ENCODE results near the gene ARHGEF2.
A peak's percentile ranks its signal among the peaks of the same experiment; 100 is the strongest.

ARHGEF2 gene

GRCh38 chr1:155976913-155977689 is 1.2 kb downstream of the ARHGEF2 start:
- Histone ChIP-seq H3K36me3 (ENCODE audit: control insufficient read depth, insufficient read depth, low read length, severe bottlenecking) (peaks cover 19% of the 10 kb centered on the region), H3K4me1 (ENCODE audit: control insufficient read depth, insufficient read depth, low read length) (peaks cover 61% of the 10 kb centered on the region), H3K27me3 (replicated peaks; ENCODE audit: control insufficient read depth, insufficient read depth, low read length) (no peaks in the 10 kb centered on the region), H3K9me3 (ENCODE audit: control insufficient read depth, low read length) (no peaks in the 10 kb centered on the region), H3K4me3 (ENCODE audit: low read length) (peak overlapping the region; percentile 88), H3K9ac (ENCODE audit: low read length) (peak overlapping the region; percentile 97)
- DNase-seq (ENCODE audit: low read depth) = no peak

DNA sequence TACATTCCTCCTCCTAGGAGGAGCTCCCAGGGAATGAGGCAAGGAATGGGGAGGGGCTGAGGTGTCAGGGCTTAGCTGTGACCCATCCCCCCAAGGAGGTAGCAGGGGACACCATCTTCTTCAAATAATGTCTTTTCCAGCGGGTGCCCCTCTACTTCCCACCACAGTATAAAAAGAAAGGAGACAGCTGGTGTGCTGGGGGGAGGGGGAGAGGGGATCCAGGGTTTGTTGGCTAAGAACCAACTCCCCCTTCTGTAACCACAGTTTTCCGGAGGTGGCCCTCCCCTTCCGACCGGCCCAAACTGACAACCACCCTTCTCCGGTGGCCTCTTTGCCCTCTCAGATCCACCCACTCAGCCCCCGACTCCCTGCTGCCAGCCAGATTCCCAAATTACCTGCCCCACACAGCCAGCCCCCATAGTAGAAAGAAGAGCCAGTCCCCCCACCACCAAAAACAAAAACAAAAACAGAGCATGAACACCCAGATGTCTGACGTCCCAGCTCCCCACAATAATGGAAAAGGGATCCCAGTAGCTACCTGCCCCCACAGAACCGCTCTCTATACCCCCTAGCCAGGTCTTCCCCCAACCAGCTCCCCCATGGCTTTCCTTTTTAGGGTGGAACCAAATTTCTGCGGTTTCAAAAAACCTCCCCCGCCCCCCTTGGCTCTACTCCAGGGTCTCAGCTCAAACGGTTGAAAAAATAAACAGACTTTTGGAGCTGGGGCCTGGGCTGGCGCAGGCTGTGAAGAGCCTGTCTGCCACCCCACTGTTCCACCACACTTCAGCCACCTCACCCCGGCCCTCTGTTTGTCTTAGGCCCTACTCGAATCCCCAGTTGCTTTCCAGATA is 2.1 kb downstream of the ARHGEF2 start:
- no peaks in the 10 kb centered on the region for H3K9me3 ChIP-seq (ENCODE audit: control insufficient read depth, low read length)
- DNase-seq (ENCODE audit: low read depth) = peak; percentile 88
- H3K9ac ChIP-seq (ENCODE audit: low read length) = peak overlapping the region; percentile 97
- peaks cover 56% of the 10 kb centered on the region for H3K4me1 ChIP-seq (ENCODE audit: control insufficient read depth, insufficient read depth, low read length)
- H3K4me3 ChIP-seq (ENCODE audit: low read length) = peak overlapping the region; percentile 88
- H3K36me3 ChIP-seq (ENCODE audit: control insufficient read depth, insufficient read depth, low read length, severe bottlenecking) = peaks cover 19% of the 10 kb centered on the region
- no peaks in the 10 kb centered on the region for H3K27me3 ChIP-seq (replicated peaks; ENCODE audit: control insufficient read depth, insufficient read depth, low read length)

DNA sequence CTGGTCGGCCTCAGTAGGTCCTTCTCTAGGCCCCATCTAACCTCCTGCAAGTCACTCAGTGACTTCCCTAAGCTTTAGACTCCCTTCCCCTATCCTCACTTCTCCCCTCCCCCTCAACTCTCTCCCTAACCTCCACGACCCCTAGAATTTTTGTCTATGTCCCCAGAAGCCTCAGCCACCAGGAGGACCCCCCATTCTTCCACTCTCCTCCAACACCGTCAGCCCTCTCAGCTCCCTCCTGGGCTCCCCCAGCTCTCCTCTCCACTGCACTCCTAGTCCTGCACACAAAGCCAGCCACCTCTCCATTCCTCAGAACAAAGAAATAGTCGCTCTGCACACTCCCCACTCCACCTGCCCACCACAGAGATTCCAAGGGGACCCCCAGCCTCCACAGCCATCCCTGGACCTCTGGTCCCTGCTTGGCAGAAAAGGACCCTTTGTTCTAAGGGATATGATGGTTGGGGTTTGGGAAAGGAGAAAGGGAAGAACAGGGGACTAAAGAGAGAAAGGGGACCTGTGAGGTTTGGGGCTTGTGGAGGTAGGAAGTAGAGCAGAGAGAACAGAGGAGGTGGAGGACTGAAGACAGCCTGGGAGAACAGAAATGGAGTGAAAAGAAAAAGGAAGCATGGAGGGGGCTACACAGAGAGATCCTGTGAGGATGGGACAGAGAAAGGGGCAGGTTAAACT is 2.8 kb downstream of the ARHGEF2 start:
- Histone ChIP-seq H3K9me3 (ENCODE audit: control insufficient read depth, low read length) (no peaks in the 10 kb centered on the region), H3K4me1 (ENCODE audit: control insufficient read depth, insufficient read depth, low read length) (peaks cover 55% of the 10 kb centered on the region), H3K4me3 (ENCODE audit: low read length) (peak overlapping the region; percentile 88), H3K9ac (ENCODE audit: low read length) (peak overlapping the region; percentile 97), H3K27me3 (replicated peaks; ENCODE audit: control insufficient read depth, insufficient read depth, low read length) (no peaks in the 10 kb centered on the region), H3K36me3 (ENCODE audit: control insufficient read depth, insufficient read depth, low read length, severe bottlenecking) (peaks cover 19% of the 10 kb centered on the region)
- DNase-seq (ENCODE audit: low read depth) = no peak

DNA sequence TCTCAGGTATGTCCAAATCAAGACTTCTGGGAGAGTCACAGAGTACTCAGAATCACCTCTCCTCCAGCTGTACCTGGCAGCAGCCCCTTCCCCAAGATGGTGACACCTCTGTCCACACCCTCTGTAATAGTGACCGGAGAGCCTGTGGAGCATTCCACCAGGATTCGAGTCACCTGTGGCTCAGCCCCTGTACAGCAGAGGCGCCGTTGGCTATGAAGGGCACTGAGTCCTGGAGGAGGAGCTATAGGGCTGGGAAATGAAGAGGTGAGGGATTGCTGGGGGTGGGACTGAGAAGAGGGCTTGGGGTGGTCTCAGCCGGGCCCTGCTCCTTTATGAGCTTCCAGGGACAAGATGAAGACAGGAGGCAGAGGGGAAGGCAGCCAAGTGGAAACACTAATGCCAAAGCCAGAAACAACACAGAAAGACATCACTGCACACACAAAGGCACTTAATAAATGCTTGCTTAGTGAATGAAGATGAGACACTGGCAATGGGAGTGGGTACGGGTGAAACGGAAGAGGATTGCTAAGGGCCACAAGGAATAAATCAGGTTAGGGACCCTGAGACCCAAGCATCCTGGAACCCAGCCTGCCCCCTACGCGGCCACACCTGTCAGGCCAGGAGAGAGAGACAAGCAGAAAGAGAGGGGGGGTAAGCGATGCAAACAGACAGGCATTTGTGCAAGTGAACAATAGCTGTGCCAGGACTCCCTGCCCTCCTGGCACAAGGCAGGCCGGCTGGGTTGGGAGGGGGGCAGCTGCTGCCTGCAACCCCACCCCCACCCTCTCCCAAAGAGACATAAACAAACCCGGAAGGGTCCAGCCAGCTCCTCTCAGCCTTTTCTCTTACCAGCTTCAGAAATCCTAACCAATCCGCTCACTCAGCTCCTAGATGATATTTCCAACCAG is 3.9 kb downstream of the ARHGEF2 start:
- H3K4me1 ChIP-seq (ENCODE audit: control insufficient read depth, insufficient read depth, low read length) = peaks cover 55% of the 10 kb centered on the region
- H3K9me3 ChIP-seq (ENCODE audit: control insufficient read depth, low read length) = no peaks in the 10 kb centered on the region
- peaks cover 27% of the 10 kb centered on the region for H3K36me3 ChIP-seq (ENCODE audit: control insufficient read depth, insufficient read depth, low read length, severe bottlenecking)
- DNase-seq (ENCODE audit: low read depth) = no peak
- H3K4me3 ChIP-seq (ENCODE audit: low read length) = peak overlapping the region; percentile 88
- peak overlapping the region; percentile 97 for H3K9ac ChIP-seq (ENCODE audit: low read length)
- H3K27me3 ChIP-seq (replicated peaks; ENCODE audit: control insufficient read depth, insufficient read depth, low read length) = no peaks in the 10 kb centered on the region

DNA sequence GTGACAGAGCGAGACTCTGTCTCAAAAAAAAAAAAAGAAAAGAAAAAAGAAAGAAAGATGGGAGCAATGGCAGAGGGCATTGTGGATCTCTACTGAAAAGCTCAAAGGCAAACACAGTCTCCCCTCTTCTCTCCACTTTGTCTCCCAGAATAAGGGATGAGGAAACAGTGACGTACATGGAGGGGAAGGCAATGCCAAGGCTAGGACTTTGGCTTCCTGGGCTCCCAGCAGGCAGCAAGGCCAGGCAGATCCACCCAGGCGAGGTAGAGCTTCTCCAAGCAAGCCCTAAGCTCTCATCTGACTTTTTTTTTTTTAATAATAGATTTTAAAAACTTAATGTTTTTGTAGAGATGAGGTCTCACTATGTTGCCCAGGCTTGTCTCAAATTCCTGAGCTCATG is 4.6 kb downstream of the ARHGEF2 start:
- Histone ChIP-seq H3K4me3 (ENCODE audit: low read length) (no peak overlapping the region), H3K9me3 (ENCODE audit: control insufficient read depth, low read length) (no peaks in the 10 kb centered on the region), H3K36me3 (ENCODE audit: control insufficient read depth, insufficient read depth, low read length, severe bottlenecking) (peaks cover 35% of the 10 kb centered on the region), H3K9ac (ENCODE audit: low read length) (no peak overlapping the region), H3K4me1 (ENCODE audit: control insufficient read depth, insufficient read depth, low read length) (peaks cover 58% of the 10 kb centered on the region), H3K27me3 (replicated peaks; ENCODE audit: control insufficient read depth, insufficient read depth, low read length) (no peaks in the 10 kb centered on the region)
- DNase-seq (ENCODE audit: low read depth) = no peak

DNA sequence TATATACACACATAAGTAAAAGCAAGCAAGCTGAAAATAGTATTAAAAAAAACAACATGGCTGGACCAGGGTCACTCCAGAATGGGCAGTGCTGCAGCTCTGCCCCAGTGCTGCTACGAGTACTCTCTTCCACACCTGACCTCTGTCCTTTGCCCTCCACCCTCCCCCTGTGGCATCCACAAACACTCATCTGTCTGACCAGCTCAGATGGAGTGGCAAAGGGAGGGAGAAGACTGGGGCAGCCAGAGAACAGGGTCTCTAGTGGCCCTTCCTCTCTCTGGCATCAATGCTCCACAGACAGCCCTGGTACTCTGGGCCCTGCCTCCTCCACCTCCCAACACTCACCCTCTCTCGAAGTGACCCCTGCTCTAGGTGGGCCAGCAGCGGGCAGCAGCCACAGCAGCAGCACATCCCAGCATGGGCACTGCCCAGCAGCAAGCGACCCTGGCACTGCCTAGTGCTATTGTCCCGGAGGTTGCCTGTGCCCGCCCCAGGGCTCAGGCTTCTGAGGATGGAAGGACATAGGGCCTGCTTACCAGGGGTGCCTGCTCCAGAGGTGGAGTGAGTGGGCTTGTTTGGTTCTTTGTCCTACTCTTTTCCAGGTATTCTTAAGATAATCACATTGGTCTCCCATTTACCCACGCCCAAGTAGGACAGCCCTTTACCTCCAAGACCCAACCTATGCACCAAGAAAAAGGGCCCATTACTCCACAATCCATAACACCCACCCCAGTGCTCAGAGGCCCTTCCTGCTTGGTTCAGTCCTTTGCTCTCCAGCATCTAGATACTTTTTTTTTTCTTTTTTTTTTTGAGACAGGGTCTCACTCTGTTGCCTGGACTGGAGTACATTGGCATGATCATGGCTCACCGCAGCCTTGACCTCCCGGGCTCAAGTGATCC is 6.2 kb downstream of the ARHGEF2 start:
- Histone ChIP-seq H3K9me3 (ENCODE audit: control insufficient read depth, low read length) (no peaks in the 10 kb centered on the region), H3K4me3 (ENCODE audit: low read length) (no peak overlapping the region), H3K27me3 (replicated peaks; ENCODE audit: control insufficient read depth, insufficient read depth, low read length) (no peaks in the 10 kb centered on the region), H3K36me3 (ENCODE audit: control insufficient read depth, insufficient read depth, low read length, severe bottlenecking) (peaks cover 50% of the 10 kb centered on the region), H3K9ac (ENCODE audit: low read length) (no peak overlapping the region), H3K4me1 (ENCODE audit: control insufficient read depth, insufficient read depth, low read length) (peaks cover 59% of the 10 kb centered on the region)
- no peak for DNase-seq (ENCODE audit: low read depth)

GRCh38 chr1:155970531-155971167 is 7.7 kb downstream of the ARHGEF2 start:
- DNase-seq (ENCODE audit: low read depth) = peak; percentile 75
- no peaks in the 10 kb centered on the region for H3K27me3 ChIP-seq (replicated peaks; ENCODE audit: control insufficient read depth, insufficient read depth, low read length)
- peak overlapping the region; percentile 11 for H3K4me3 ChIP-seq (ENCODE audit: low read length)
- H3K9me3 ChIP-seq (ENCODE audit: control insufficient read depth, low read length) = no peaks in the 10 kb centered on the region
- H3K36me3 ChIP-seq (ENCODE audit: control insufficient read depth, insufficient read depth, low read length, severe bottlenecking) = peaks cover 66% of the 10 kb centered on the region
- peaks cover 46% of the 10 kb centered on the region for H3K4me1 ChIP-seq (ENCODE audit: control insufficient read depth, insufficient read depth, low read length)
- H3K9ac ChIP-seq (ENCODE audit: low read length) = peak overlapping the region; percentile 64

- Histone ChIP-seq H3K4me1 (ENCODE audit: control insufficient read depth, insufficient read depth, low read length) (peaks cover 33% of the 10 kb centered on the region), H3K36me3 (ENCODE audit: control insufficient read depth, insufficient read depth, low read length, severe bottlenecking) (peaks cover 77% of the 10 kb centered on the region), H3K9ac (ENCODE audit: low read length) (peak overlapping the region; percentile 64), H3K4me3 (ENCODE audit: low read length) (no peak overlapping the region), H3K9me3 (ENCODE audit: control insufficient read depth, low read length) (no peaks in the 10 kb centered on the region), H3K27me3 (replicated peaks; ENCODE audit: control insufficient read depth, insufficient read depth, low read length) (no peaks in the 10 kb centered on the region)
- no peak for DNase-seq (ENCODE audit: low read depth)
These were observed 9.0 kb downstream of the ARHGEF2 start for GRCh38 chr1:155969377-155969791.

DNA sequence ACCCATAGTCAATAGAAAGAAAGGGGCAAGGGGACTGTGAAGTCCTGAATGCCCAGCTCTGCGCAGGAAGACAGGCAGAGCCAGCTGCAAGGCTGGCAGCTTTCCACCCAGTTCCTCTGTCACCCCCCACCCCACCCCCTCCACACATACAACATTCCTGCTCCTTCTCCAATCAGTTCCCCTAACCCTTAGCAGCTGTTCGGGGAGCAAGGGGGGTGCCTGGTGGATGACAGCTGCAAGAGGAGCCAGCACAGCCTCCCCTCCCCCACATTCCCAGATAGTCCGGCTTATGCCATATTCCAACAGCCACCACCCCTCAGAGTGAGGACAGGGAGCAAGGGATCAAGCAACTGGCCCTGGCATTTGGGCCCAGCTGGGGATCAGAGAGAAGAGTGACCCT is 9.7 kb downstream of the ARHGEF2 start:
- DNase-seq (ENCODE audit: low read depth) = no peak
- Histone ChIP-seq H3K4me3 (ENCODE audit: low read length) (no peak overlapping the region), H3K9ac (ENCODE audit: low read length) (peak overlapping the region; percentile 27), H3K27me3 (replicated peaks; ENCODE audit: control insufficient read depth, insufficient read depth, low read length) (no peaks in the 10 kb centered on the region), H3K36me3 (ENCODE audit: control insufficient read depth, insufficient read depth, low read length, severe bottlenecking) (peaks cover 74% of the 10 kb centered on the region), H3K4me1 (ENCODE audit: control insufficient read depth, insufficient read depth, low read length) (peaks cover 29% of the 10 kb centered on the region), H3K9me3 (ENCODE audit: control insufficient read depth, low read length) (no peaks in the 10 kb centered on the region)

All from adipocyte (in vitro differentiated cells).